Ovary (tissue), 9 donors: Measurements from ENCODE around the gene MAN1C1. TPM values are rescaled to one million over a fixed set of nuclear protein-coding genes. Genes with fewer than 3 reads are reported as not detected.

Source experiments
- DNase-seq, 5 donors: peaks; one replicate each; pipeline ENCODE4 v3.0.0-alpha.2; 2019 to 2020
- H3K27ac ChIP-seq, 2 donors: fragments of 200-600 bp; one replicate each; pipeline versions ENCODE4 v1.5.1 to v1.8.0; 2019 to 2022
- H3K27me3 ChIP-seq: fragments of 200-600 bp; one replicate; pipeline ENCODE4 v1.8.0; 2022
- H3K36me3 ChIP-seq: fragments of 200-600 bp; sonication (generic); one replicate; pipeline ENCODE4 v1.5.1; 2019
- H3K4me1 ChIP-seq: one replicate; pipeline ENCODE4 v1.8.1; 2013; ENCODE audit warnings: mild to moderate bottlenecking, moderate library complexity; ENCODE audit not compliant: insufficient read depth
- H3K4me3 ChIP-seq: fragments of 200-600 bp; sonication (generic); one replicate; pipeline ENCODE4 v1.5.1; 2017
- H3K9me3 ChIP-seq, 2 donors: fragments of 200-600 bp in 1 of 2; sonication (generic) in 1 of 2; one replicate each; pipeline versions ENCODE4 v1.5.1 to v1.8.1; 2013 to 2019; ENCODE audit warnings: mild to moderate bottlenecking in 1 of 2, moderate library complexity in 1 of 2
- EP300 ChIP-seq: sonication (generic); formaldehyde crosslinking; IDR thresholded peaks from one replicate; pipeline ENCODE4 v1.6.1; 2017; ENCODE audit warnings: antibody characterized with exemption
- POLR2A ChIP-seq: fragments of 450-650 bp; IDR thresholded peaks from one replicate; pipeline ENCODE4 v1.6.1; 2017; ENCODE audit warnings: antibody characterized with exemption, mild to moderate bottlenecking, moderate library complexity
- WGBS, 3 donors: extraction: QIAGEN DNeasy Blood & Tissue Kit in 1 of 3; methylation state at CpG; one replicate each; pipeline versions ENCODE4 v1.1.5 to v1.1.7; 2013 to 2017; 5-methylcytosine and 5-hydroxymethylcytosine counted together
- intact Hi-C, 4 donors: fragments of 100-400 bp; cut with DNase I; formaldehyde crosslinking; loops; one replicate each; pipeline versions ENCODE4 v1.11.0 to v1.15.1; 2022 to 2023
- polyA plus RNA-seq, 2 donors: library from polyadenylated mRNA; stranded (reverse); fragments of 200-250 nt in 1 of 2; fragments of 350-450 nt in 1 of 2; fragmentation: Illumina TruSeq in 1 of 2; extraction: RNeasy Lipid Tissue Mini Kit (QIAGEN cat#74804) in 1 of 2; gene quantifications; one replicate each; pipeline ENCODE4 v1.2.3, GENCODE V29; 2013 to 2014
- total RNA-seq, 7 donors: library from RNA; depleted of rRNA in 2 of 7; stranded (reverse); fragments of >200 nt in 2 of 7; fragmentation: NEBNext Ultra II Directional in 3 of 7; extraction: Animal tissue kit (Norgen Biotek cat#: 25700) in 3 of 7; gene quantifications; one replicate each; pipeline versions ENCODE4 v1.1.0 to v1.2.4, GENCODE V29; 2016 to 2023
- TF ChIP-seq, protein P1 (sequence below), 3 donors: fragments of 450-650 bp in 2 of 3; fragments of 200-600 bp in 1 of 3; IDR thresholded peaks; one replicate each; pipeline versions ENCODE4 v1.5.1 to v1.8.0; 2016 to 2022; ENCODE audit warnings: antibody characterized with exemption in 3 of 3, mild to moderate bottlenecking in 1 of 3
- donor health status: DM: no; HTN: no; CAD: no; lungs with moderate emphysema.
- donor health status: DM: no; HTN: no; CAD: no.
- donor health status: Bipolar disorder and iron deficiency.
- donor health status: DM: yes; HTN: yes; CAD: no.
- donor health status: DM: no; HTN: no; CAD: no.
- donor health status: DM: yes; HTN: yes; CAD: no.

MAN1C1 gene
- total and polyA plus RNA-seq, 9 donors, result 18.0 to 59.2 (median 33.1) TPM

DNA sequence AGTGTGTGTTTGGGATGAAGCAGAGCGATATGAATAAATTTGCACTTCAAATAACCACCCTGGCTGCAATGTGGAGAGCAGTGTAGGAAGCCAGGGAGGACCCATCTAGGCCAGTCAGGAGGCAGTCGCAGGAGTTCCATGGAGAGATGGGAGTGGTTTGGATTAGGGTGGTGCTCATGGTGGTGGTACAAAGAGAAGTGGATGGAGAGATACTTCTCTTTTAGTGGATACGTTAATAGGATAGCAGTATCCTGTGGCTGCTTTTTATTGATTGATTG lies 58.2 kb downstream of the MAN1C1 start:
- Histone ChIP-seq H3K27ac (no peak overlapping the region), H3K27me3 (no peaks in the 10 kb centered on the region), H3K4me3 (no peak overlapping the region), H3K9me3 (no peaks in the 10 kb centered on the region), H3K4me1 (peaks cover 2% of the 10 kb centered on the region), H3K36me3 (no peaks in the 10 kb centered on the region)
- intact Hi-C loops, result no loop called here
- 95 to 98% (median 97%) methylated on average over 3 of the region's 3 CpGs for WGBS, 3 donors
- TF ChIP-seq EP300 (no peak), POLR2A (no peak)
- TF ChIP-seq, protein P1, sequence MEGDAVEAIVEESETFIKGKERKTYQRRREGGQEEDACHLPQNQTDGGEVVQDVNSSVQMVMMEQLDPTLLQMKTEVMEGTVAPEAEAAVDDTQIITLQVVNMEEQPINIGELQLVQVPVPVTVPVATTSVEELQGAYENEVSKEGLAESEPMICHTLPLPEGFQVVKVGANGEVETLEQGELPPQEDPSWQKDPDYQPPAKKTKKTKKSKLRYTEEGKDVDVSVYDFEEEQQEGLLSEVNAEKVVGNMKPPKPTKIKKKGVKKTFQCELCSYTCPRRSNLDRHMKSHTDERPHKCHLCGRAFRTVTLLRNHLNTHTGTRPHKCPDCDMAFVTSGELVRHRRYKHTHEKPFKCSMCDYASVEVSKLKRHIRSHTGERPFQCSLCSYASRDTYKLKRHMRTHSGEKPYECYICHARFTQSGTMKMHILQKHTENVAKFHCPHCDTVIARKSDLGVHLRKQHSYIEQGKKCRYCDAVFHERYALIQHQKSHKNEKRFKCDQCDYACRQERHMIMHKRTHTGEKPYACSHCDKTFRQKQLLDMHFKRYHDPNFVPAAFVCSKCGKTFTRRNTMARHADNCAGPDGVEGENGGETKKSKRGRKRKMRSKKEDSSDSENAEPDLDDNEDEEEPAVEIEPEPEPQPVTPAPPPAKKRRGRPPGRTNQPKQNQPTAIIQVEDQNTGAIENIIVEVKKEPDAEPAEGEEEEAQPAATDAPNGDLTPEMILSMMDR (IDR thresholded peaks at IDR 0.05), result no peak
- DNase-seq, result no peak

DNA sequence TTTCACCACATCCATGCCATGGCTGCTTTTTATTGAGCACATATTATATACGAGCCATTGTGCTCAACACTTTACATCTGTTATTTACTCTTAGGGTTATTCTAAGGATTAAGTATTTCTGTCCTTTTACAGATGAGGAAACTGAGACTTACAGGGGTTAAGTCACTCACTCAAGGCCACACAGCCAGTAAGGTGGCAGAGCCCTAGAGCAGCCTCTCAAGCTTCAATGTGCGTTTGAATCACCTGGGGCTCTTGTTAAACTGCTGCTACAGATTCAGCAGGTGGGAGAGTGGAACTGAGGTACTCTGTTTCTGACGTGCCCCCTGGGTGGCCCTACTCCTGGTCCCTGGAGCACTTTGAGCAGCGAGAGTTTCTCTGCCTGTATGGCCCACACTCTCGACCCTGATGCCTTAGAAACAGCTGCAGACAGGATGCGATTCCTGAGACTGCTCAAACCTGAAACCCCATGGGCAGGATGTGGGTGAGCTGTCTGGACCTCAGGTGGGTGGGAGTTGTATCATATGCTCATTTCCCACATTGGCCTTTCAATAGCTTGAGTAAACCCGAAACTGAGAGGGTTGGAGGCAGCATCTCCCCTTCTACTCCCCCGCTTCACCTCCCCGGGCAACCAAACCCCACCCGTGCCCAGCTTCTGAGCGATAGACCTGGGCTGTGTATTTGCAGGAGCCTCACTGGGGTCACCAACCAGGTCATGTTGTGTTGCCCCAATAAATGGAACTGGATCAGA lies 59.3 kb downstream of the MAN1C1 start:
- Histone ChIP-seq H3K27ac (no peak overlapping the region), H3K36me3 (no peaks in the 10 kb centered on the region), H3K4me1 (no peaks in the 10 kb centered on the region), H3K4me3 (no peak overlapping the region), H3K9me3 (no peaks in the 10 kb centered on the region), H3K27me3 (no peaks in the 10 kb centered on the region)
- DNase-seq, result no peak
- TF ChIP-seq, protein P1 (IDR thresholded peaks at IDR 0.05), result no peak
- no peak for TF ChIP-seq EP300
- TF ChIP-seq POLR2A, result no peak
- WGBS, 3 donors, result 85 to 91% (median 86%) methylated on average over 11 of the region's 11 CpGs
- intact Hi-C loops, result no loop called here

DNA sequence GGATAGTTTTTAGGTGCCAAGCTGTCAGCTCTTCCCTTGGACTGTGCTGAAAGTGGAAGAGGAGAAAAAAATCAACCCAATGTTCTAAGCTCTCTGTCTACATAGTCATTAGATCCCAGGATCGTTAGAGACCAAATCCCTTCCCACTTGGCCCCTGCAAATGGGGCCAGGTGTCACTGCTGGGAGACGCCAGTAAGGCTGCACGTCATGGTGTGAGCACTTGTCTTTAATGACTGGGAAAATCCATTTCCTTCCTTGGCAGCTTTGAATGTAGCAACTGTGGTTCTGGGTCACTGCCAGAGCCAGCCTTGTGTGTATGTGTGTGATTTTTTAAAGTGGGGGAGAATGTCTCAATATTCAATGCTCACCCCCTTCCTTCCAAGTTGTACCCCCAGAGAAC lies 59.9 kb downstream of the MAN1C1 start:
- no peaks in the 10 kb centered on the region for H3K27me3 ChIP-seq
- no peaks in the 10 kb centered on the region for H3K36me3 ChIP-seq
- DNase-seq, result no peak
- TF ChIP-seq POLR2A, result no peak
- TF ChIP-seq EP300, result no peak
- TF ChIP-seq, protein P1 (IDR thresholded peaks at IDR 0.05), result no peak
- intact Hi-C loops, result no loop called here
- H3K27ac ChIP-seq, result no peak overlapping the region
- H3K9me3 ChIP-seq, result no peaks in the 10 kb centered on the region
- no peaks in the 10 kb centered on the region for H3K4me1 ChIP-seq
- no peak overlapping the region for H3K4me3 ChIP-seq
- WGBS, 3 donors, result 54 to 69% (median 59%) methylated on average over 3 of the region's 3 CpGs

DNA sequence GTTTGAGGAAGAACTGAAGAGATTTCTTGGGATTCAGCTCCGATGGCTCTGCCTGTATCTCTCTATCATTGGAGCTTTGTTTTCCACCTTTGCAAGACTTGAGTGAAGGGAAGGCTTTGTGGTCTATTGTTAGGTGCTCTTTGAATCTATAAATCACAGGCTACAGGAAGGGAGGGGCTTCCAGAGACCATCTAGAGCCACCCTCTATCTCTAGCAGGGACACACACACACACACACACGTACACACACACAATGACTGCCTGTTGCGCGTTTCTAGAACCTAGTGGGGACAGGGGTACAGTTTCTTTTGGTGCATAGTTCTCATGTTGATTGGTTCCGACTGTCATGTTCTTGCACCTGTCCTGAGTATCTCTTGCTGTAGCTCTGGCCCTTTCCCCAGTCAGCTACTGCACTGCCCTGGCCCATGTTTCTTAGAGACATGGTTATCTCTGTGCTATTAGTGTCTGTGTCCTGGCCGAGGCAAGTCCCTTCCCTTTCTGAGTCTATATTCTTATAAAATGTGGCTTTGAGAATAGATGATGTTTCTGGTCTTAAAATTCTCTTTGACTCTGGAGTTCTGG lies 60.7 kb downstream of the MAN1C1 start:
- no peaks in the 10 kb centered on the region for H3K9me3 ChIP-seq
- H3K4me1 ChIP-seq, result no peaks in the 10 kb centered on the region
- intact Hi-C loops, result no loop called here
- no peaks in the 10 kb centered on the region for H3K36me3 ChIP-seq
- no peaks in the 10 kb centered on the region for H3K27me3 ChIP-seq
- no peak overlapping the region for H3K27ac ChIP-seq
- TF ChIP-seq POLR2A (no peak), EP300 (no peak)
- TF ChIP-seq, protein P1 (IDR thresholded peaks at IDR 0.05), result no peak
- 92 to 93% (median 93%) methylated on average over 6 of the region's 6 CpGs for WGBS, 3 donors
- no peak for DNase-seq
- no peak overlapping the region for H3K4me3 ChIP-seq
